Brain microvascular endothelial cell (primary cell): ENCODE results near the gene EML1.

Source experiments
- DNase-seq: peaks from one replicate; pipeline ENCODE4 v3.0.0-alpha.2; 2020
- H3K27ac ChIP-seq: fragments of 250-450 bp; sonication (Bioruptor Pico); 2 replicates; pipeline ENCODE4 v1.5.1; 2020; ENCODE audit warnings: mild to moderate bottlenecking, moderate library complexity
- H3K27me3 ChIP-seq: fragments of 250-450 bp; sonication (Bioruptor Pico); replicated peaks from 2 replicates; pipeline ENCODE4 v1.5.1; 2020; ENCODE audit warnings: mild to moderate bottlenecking
- H3K36me3 ChIP-seq: fragments of 250-450 bp; sonication (Bioruptor Pico); replicated peaks from 2 replicates; pipeline ENCODE4 v1.5.1; 2020; ENCODE audit warnings: mild to moderate bottlenecking
- H3K4me3 ChIP-seq: 2 replicates; pipeline ENCODE4 v1.5.1; 2011; ENCODE audit warnings: low read depth, mild to moderate bottlenecking, control low read depth, low read length, moderate library complexity
- CTCF ChIP-seq: IDR thresholded peaks from 2 replicates; pipeline ENCODE4 v1.5.1; 2011; ENCODE audit warnings: low read depth, mild to moderate bottlenecking, moderate library complexity, low read length, control low read depth, inconsistent platforms; ENCODE audit errors: missing control alignments
- in situ Hi-C: cut with HindIII; loops from 2 replicates; pipeline ENCODE4 v1.10.0; 2017; ENCODE audit warnings: low sequenced_read_pairs, low pct_ligation_motif_present

The EML1 gene

GRCh38 chr14:99793213-99794150 lies at the start of gene EML1:
Gene EML1, plus strand, starts transcription at chr14:99793413. Its CDS starts 64 bp downstream, at chr14:99793477.
- DNase-seq = peak; percentile 53
- peak within 1 kb of the TSS; percentile 56 for H3K4me3 ChIP-seq
- H3K27me3 ChIP-seq = no peaks in the 10 kb centered on the region
- TF ChIP-seq CTCF = no peak
- H3K36me3 ChIP-seq = no peaks in the 10 kb centered on the region
- H3K27ac ChIP-seq = peak within 1 kb of the TSS; percentile 36
- in situ Hi-C loops = no loop called here

GRCh38 chr14:99744199-99744872 lies 48.9 kb upstream of the EML1 start:
- H3K27ac ChIP-seq = peak overlapping the region; percentile 35
- no peak for TF ChIP-seq CTCF
- no peaks in the 10 kb centered on the region for H3K27me3 ChIP-seq
- in situ Hi-C loops = no loop called here
- no peaks in the 10 kb centered on the region for H3K36me3 ChIP-seq
- DNase-seq = no peak
- H3K4me3 ChIP-seq = no peak overlapping the region

GRCh38 chr14:99744873-99745224 lies 48.4 kb upstream of the EML1 start:
- Histone ChIP-seq H3K27me3 (no peaks in the 10 kb centered on the region), H3K36me3 (no peaks in the 10 kb centered on the region), H3K4me3 (no peak overlapping the region), H3K27ac (peak overlapping the region; percentile 35)
- TF ChIP-seq CTCF = no peak
- in situ Hi-C loops = no loop called here
- DNase-seq = no peak

- TF ChIP-seq CTCF = no peak
- DNase-seq = peak; percentile 48
- Histone ChIP-seq H3K27me3 (no peaks in the 10 kb centered on the region), H3K36me3 (no peaks in the 10 kb centered on the region), H3K27ac (peak overlapping the region; percentile 35), H3K4me3 (no peak overlapping the region)
- in situ Hi-C loops = no loop called here
Measured at GRCh38 chr14:99745307-99745951, 47.8 kb upstream of the EML1 start.

- H3K36me3 ChIP-seq = no peaks in the 10 kb centered on the region
- DNase-seq = no peak
- no peak overlapping the region for H3K27ac ChIP-seq
- no peak for TF ChIP-seq CTCF
- no peaks in the 10 kb centered on the region for H3K27me3 ChIP-seq
- in situ Hi-C loops = no loop called here
- H3K4me3 ChIP-seq = no peak overlapping the region
Measured at GRCh38 chr14:99747167-99747566, 46.0 kb upstream of the EML1 start.
